ENCODE results near the gene EPHA6.
A peak's percentile ranks its signal among the peaks of the same experiment; 100 is the strongest.

Gene EPHA6

DNA sequence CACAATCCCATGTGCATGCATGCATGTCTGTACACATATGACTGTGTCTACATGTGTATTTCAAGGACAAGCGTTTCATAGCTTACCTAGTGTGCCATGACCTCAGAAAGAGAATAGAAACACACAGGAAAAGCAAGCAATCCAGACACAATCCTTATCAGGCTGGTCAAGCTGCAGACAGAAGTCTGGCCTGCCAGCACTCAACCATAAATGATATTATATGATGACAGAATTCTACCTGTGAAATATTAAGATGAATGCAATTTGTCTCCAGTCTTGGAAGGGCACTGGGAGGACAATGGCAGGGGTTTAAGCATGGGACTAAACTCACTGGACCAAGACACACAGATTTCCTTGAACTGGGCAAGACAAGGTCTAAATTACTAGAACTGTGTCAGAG lies 899.2 kb downstream of the EPHA6 start:
- no peak for DNase-seq

DNA sequence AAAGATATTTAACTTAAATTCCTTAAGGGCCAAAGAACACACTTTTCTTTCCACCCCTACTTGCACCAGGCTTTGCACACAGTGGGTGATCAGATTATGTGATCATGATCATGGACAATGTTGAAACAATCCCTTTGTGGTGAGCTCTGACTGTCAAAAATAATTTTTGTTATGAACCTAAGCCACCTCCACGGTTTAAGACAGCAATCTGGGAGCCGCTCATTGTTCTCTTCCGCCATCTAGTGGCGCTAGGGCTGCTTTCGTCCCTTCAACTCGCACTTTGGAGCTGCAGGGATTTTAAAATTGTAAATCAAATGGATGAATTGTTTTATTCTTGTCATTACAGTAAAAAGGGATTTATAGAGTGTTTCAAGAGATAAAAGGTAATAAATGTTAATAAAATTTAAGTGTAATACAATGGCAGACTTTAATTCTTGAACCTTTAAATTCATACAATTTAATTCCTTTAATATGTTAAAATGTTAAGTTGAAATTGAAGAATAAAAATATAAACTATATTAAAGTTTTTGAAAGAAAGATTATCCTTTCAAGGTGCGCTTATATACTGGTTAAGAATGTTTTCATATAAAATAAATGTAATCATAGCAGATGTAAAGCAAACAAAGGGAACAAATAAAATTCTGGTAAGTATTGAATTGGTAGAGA lies 904.9 kb downstream of the EPHA6 start:
- DNase-seq: peak; percentile 61

DNA sequence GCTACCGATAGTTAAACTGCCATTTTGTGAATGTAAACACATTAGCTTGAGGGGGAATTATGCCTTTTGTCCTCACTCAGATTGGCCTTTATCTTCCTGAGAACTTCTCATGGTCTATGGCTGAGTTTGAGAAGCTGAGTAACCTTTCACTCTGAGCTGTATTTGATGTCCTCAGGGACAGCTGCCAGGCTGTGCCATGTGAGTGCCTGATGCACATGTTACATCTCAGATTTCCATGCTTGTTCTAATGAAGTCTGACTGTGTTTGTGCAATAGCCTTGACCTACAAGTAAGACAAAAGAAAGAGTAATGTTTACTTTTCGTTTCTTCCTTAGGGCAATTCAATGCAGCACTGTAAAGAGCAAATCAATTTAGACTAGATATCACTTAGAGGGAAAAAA lies 906.0 kb downstream of the EPHA6 start:
- no peak for DNase-seq

DNA sequence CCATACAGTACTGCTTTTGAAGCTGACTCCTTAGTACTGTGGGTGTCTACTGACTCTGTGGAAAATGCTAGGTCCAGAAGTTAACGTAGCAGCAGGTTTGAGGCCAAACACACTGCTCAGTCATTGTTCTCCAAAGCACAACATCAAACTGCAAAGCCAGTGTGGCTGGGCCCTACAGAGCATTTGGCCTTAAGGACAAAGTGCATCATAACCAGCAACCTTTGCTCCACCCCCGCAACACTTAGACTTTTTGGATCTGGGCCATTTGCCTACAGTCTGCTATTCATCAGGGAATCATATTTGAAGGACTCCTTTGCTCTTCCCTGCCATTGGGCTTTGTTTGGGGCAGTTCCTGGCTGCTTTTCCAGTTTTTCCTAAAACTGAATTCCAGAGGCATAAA lies 907.1 kb downstream of the EPHA6 start:
- DNase-seq: no peak

DNA sequence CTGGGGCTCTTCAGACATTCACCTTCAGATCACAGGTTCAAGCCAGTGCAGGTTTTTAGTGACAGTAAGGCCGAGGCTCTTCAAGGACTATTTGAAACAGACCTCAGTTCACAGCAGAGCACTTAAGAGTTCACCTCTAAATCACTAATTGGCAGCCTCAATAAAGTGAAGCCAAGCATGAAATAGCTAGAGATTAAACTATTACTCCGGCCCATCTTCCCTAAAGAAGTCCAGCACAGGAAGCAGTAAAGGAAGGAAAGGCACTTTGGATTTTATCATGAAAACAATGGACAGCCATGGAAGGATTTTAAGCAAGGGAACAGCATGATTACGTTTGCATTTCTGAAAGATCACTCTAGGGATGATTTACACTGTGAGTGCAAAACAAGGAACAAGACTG lies 922.5 kb downstream of the EPHA6 start:
- no peak for DNase-seq

DNA sequence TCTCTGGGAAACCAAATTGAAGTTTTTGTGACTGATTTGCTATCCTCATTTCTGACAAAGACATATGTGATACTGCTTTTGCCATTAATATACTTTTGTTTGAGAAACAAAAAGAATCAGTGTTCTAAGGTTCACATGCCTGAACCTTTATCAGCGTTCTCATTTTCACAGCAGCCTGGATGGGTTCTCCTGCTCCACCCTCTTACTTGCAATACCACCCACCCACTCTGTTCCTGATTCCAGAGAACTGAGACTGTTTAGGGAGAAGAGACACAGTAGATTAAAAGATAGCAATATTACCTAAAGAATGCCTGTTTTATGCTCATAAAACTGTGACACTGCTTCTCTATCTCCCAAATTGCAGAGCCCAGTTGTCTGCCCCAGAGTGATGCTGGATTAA lies 924.4 kb downstream of the EPHA6 start:
- DNase-seq: no peak

DNA sequence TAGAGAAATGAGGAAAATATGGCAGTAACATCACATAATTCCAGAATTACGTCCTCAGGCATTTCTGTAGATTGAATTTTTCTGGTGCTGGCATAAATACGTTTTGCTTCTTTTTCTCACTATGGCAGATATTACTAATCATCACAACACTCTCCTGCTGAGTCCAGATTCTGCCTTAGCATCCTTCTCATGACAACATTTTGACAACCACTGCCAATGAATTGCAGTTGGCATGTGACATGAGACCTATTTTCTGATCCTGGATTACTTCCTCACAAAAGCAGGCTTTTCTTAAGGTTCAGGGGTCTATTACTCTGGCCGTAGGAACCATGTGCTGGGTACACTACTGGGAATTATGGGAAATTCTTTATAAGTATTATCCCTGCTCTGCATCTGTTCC lies 927.6 kb downstream of the EPHA6 start:
- no peak for DNase-seq

DNA sequence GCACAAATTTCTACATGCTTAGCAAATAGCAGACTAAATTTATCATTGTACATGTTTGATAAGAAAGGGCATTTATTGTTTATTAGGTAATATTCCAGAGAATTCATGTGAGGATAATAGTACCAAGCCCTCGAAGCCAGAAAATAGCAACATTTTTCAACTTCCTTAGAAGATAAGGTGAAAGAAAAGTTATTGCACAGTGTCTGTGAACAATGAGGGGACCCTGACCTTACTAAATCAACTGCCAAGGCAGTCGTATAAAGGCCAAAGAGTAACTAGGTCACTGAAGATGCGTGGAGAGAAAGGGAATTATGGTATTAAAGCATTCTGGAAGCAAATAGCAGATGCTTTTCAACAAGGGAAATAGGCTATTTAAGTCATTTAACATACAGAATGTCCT lies 929.9 kb downstream of the EPHA6 start:
- DNase-seq: no peak

DNA sequence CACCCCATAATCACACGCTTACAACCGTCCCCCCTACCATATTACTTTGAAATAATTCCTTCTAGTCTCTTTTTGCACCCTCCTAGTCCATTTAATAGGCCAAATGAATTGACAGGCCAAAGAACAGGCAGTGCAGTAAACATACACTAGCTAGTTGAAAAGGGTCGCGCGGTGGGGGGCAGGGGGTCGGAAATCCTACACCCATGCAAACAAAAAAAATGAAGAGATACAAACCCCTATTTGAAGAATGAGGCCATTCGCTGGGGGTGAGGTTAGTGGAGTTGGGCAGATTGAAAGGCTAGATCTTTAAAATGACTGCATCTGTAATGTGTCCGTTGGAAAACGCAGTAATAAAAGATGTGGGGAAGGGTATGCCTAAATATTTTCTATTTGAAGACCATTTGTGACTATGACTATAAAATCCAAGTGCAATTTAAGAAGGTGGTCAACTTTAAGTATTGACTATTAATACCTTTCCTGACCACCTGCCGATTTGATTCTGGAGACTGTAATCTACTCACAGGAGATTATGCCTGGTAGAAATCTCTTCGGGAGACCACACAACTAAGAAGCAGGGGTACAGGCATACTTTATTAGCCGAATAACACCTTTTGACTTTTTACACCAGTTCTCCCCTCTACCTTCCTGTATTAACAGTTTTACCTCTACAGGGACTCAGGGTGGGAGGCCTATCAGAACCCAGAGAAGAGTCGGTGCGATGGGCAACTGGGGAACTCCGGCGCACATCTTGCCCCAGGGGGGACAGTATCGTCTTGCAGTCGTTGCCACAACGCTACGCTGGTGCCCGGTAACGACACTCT lies 949.4 kb downstream of the EPHA6 start:
- DNase-seq: no peak

DNA sequence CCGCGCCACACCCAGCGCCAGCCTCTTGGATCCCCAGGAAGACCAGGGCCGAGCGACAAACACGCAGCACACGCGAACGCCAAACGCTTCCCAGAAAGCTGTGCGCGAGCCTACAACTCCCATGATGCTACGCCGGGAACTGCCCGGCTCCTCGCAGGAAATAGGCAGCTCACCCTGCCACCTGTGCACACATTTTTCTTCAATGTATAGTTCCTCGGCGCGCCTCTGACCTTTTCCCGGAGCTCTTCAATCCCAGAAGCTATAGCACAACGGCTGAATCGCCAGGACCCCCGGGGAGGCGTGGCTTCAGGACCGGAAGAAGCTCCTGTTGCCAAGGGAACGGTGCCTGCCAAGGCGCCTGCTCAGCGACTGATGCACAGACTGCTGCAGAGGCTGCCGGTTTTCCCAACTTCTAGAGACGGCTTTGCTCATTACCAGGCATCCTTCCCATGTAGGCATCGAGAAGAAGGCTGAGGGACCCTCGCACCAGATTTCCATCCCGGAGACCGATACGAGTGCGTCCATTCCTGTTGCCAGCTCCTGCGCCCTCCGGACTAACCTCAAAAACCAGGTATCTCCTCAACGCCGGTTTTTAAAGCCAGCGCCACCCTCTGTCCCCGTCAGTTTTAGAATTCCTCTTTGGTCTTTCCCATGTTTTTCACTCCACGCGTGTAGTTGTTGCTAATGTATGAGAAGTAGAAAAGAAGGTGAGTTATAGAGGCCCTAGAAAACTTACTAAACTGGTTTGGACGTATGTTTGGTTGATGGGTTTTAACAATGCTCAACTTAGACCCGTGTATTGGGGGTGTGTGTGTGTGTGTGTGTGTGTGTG lies 950.2 kb downstream of the EPHA6 start, which contains the start of gene ARL6:
TSS of gene ARL6 (plus strand) at position 352 of the 832 bp plus-strand sequence. CDS start 3,350 bp downstream, outside the sequence.
- peak; percentile 86 for DNase-seq

DNA sequence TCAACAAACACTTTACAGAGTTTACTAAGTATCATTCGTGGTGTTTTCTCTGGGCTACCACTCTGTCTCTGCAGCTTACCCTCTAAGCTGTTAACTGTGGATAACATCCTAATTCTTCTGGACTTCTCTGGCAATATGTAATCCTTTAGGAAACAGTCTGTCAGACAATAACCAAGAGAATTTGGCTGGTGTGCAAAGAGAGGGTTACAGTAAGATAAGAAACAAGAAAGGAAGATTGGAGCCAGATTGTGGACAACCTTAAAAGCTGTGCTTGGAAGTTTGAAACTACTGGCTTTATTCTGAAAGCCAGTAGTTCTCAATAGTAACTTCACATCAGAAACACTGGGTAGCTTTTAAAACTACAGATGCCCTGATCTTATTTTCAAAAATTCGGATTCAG lies 950.9 kb downstream of the EPHA6 start:
- DNase-seq: no peak

DNA sequence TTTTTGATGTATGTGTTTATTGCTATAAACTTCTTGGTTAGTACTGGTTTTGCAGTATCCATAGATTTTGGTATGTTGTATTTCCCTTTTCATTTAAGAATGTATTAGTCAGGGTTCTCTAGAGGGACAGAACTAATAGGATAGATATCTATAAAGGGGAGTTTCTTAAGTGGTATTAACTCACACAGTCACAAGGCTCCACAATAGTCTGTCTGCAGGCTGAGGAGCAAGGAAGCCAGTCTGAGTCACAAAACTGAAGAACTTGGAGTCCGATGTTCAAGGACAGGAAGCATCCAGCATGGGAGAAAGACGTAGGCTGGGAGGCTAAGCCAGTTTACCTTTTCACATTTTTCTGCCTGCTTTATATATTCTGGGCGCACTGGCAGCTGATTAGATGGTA lies 958.5 kb downstream of the EPHA6 start:
- DNase-seq: no peak

DNA sequence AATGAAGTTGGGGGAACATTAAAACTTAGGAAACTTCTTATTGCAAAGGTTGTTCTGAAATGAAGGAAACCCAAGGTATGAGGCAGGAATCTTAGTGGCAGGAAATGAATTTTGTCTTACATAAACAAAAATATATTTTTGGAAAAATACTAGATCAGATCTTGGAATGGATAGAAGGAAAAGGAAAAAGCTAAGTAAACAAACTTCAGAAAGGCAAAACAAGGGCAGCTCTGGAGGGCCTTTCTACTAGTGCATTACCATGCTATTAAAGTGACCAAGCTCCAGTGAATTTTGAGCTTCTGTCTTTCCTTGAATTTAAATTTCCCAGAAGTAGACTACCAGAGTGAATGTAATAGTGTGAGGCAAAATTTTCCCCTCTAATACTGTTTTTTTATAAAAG lies 963.8 kb downstream of the EPHA6 start:
- no peak for DNase-seq

DNA sequence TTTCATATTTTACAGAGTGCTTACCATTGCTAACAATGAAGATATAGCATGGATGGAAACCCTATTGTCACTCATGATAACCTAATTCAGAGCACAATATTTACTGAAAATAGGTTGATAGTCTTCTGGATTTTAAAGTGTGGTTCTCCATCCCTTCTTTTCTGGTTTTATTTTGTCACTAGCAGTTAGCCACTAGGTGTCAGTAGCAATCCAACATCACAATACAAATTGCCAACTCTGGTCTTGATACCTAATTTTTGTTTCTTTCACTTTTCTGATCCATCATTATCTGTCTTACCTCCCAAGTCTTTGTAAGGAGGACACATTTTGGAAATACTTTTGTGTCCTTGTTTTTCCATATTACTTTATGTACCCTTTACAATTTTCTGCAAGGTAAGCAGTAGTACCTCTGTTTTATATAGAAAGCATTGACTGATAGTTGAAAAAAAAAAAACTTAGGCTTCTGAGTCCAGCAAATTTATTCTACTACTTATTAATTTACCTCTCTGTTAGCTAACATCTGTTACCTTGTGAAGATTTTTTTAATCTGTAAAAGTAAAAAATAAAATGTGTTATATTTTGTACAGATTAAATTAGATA lies 979.1 kb downstream of the EPHA6 start:
- DNase-seq: peak; percentile 49

DNA sequence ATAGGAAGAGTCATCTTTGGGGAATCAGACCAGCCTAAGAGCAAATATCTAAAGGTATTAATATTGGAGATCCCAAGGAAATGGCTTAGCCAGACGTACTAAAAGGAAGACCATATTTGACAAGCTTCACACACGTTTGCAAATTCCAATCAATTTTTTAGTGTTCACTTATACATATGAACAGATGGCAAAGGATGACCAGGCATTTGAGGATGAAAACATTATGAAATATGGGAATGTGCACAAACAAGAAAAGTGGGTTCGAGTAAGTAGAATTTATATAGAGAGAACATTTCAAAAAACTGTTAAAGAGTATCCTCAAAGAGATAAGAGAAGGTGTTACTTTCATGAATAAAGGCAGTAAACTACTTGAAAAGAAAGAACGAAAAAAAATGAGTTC lies 981.6 kb downstream of the EPHA6 start:
- DNase-seq: no peak

Data from fibroblast of skin of abdomen (primary cell).